NT2/D1 (cell line): Measurements from ENCODE around the gene CALHM5.

Source experiments
- SUZ12 ChIP-seq: IDR thresholded peaks from 2 replicates; pipeline ENCODE4 v1.6.1; 2011; ENCODE audit not compliant: insufficient read length, insufficient read depth; ENCODE audit errors: extremely low read depth
- ZNF274 ChIP-seq: IDR thresholded peaks from 2 replicates; pipeline ENCODE4 v1.6.1; 2011; ENCODE audit warnings: mild to moderate bottlenecking, low read depth, low read length

DNA sequence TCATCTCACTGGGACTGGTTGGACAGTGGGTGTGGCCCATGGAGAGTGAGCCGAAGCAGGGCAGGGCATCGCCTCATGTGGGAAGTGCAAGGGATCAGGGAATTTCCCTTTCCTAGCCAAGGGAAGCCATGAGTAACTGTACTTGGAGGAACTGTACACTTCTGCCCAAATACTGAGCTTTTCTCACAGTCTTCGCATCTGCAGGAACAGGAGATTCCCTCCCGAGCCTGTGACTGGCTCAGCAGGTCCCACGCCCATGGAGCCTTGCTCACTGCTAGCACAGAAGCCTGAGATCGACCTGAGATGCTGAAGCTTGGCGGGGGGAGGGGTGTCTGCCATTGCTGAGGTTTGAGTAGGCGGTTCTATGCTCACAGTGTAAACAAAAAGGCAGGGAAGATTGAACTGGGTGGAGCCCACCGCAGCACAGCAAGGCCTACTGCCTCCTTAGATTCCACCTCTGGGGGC, 10.4 kb upstream of the CALHM5 start:
- TF ChIP-seq ZNF274 (no peak), SUZ12 (no peak)
